Natural killer cell (primary cell): ENCODE measurements around the gene AGBL4. TPM values are rescaled to one million over a fixed set of nuclear protein-coding genes. Genes with fewer than 3 reads are reported as not detected.
"Not testable (repeated sequence)": the region's sequence is repeated elsewhere in the genome, so short reads cannot be mapped to it uniquely, and the experiment has no call there.

Source experiments
- ATAC-seq, 3 donors: fragments of 150-1000 bp in 2 of 3; fragments of 200-7000 bp in 1 of 3; cut with Tn5 transposase; 1 replicate in 1 of 3; 2 replicates in 2 of 3; pipeline ENCODE4 v1.10.0; 2021; ENCODE audit warnings: mild to moderate bottlenecking in 2 of 3, moderate library complexity in 2 of 3
- DNase-seq, 2 donors: peaks; one replicate each; pipeline versions ENCODE4 v3.0.0 to v3.0.0-alpha.2; 2013 to 2021; ENCODE audit warnings: mixed read lengths in 1 of 2
- H3K27ac ChIP-seq: one replicate; pipeline ENCODE4 v1.5.1; 2013; ENCODE audit warnings: mild to moderate bottlenecking, low read length
- H3K27me3 ChIP-seq: one replicate; pipeline ENCODE4 v1.6.1; 2013; ENCODE audit warnings: low read length; ENCODE audit not compliant: control insufficient read depth, insufficient read depth
- H3K36me3 ChIP-seq: one replicate; pipeline ENCODE4 v1.6.1; 2013; ENCODE audit warnings: low read length; ENCODE audit not compliant: control insufficient read depth, insufficient read depth
- H3K4me1 ChIP-seq: one replicate; pipeline ENCODE4 v1.6.1; 2013; ENCODE audit warnings: low read length; ENCODE audit not compliant: control insufficient read depth, insufficient read depth
- H3K4me3 ChIP-seq: one replicate; pipeline ENCODE4 v1.5.1; 2013; ENCODE audit warnings: low read length
- H3K9me3 ChIP-seq: one replicate; pipeline ENCODE4 v1.6.1; 2013; ENCODE audit warnings: low read length; ENCODE audit not compliant: control insufficient read depth, insufficient read depth
- H3K27ac Mint-ChIP-seq, 2 donors: one replicate each; pipeline ENCODE4 v1.8.0; 2022; ENCODE audit warnings: mild to moderate bottlenecking in 2 of 2, mixed read lengths in 2 of 2, moderate library complexity in 1 of 2
- H3K27me3 Mint-ChIP-seq, 2 donors: one replicate each; pipeline ENCODE4 v1.8.0; 2022; ENCODE audit warnings: low read depth in 2 of 2, mixed read lengths in 2 of 2
- H3K36me3 Mint-ChIP-seq: one replicate; pipeline ENCODE4 v1.8.0; 2022; ENCODE audit warnings: mixed read lengths
- H3K4me1 Mint-ChIP-seq, 2 donors: one replicate each; pipeline ENCODE4 v1.8.0; 2022; ENCODE audit warnings: mixed read lengths in 2 of 2
- H3K4me3 Mint-ChIP-seq: one replicate; pipeline ENCODE4 v1.8.0; 2022; ENCODE audit warnings: mild to moderate bottlenecking, moderate library complexity, mixed read lengths
- H3K9me3 Mint-ChIP-seq, 2 donors: one replicate each; pipeline ENCODE4 v1.8.0; 2022; ENCODE audit warnings: mixed read lengths in 2 of 2
- CTCF ChIP-seq: fragments of 200-600 bp; IDR thresholded peaks from one replicate; pipeline ENCODE4 v1.8.0; 2022; ENCODE audit warnings: antibody characterized with exemption
- WGBS: methylation state at CpG from one replicate; pipeline ENCODE4 v1.1.7; 2013; ENCODE audit warnings: missing lambda C conversion rate; ENCODE audit not compliant: insufficient coverage; 5-methylcytosine and 5-hydroxymethylcytosine counted together
- intact Hi-C: fragments of 100-400 bp; cut with micrococcal nuclease; formaldehyde crosslinking; loops from one replicate; pipeline ENCODE4 v1.14.2; 2022
- total RNA-seq, 4 donors: library from RNA; stranded (reverse); fragments of 120-200 nt in 1 of 4; gene quantifications; one replicate each; pipeline versions ENCODE4 v1.2.3 to v1.2.4, GENCODE V29; 2013 to 2022

The AGBL4 gene
- total RNA-seq, 3 donors from 2014 or later (not counting 1 experiment from before 2014, with no cell fraction given), result not detected

- no peak for ATAC-seq
- intact Hi-C loops, result no loop called here
- DNase-seq, result no peak
- Mint-ChIP-seq H3K4me3 (no peak overlapping the region), H3K4me1 (no peaks in the 10 kb centered on the region), H3K9me3 (peaks cover 8 to 10% of the 10 kb centered on the region in 2 donors), H3K27ac (no peak overlapping the region), H3K36me3 (no peaks in the 10 kb centered on the region), H3K27me3 (no peaks in the 10 kb centered on the region)
- Histone ChIP-seq H3K36me3 (no peaks in the 10 kb centered on the region), H3K9me3 (no peaks in the 10 kb centered on the region), H3K4me1 (no peaks in the 10 kb centered on the region), H3K27me3 (no peaks in the 10 kb centered on the region), H3K4me3 (no peak overlapping the region), H3K27ac (no peak overlapping the region)
- 87% methylated on average over 17 of the region's 17 CpGs for WGBS
- no peak for TF ChIP-seq CTCF
These were observed 692.5 kb downstream of the AGBL4 start for GRCh38 chr1:49331066-49331852.

- TF ChIP-seq CTCF, result no peak
- no peaks in the 10 kb centered on the region for H3K27me3 Mint-ChIP-seq
- no peak for ATAC-seq
- H3K4me1 Mint-ChIP-seq, result no peaks in the 10 kb centered on the region
- DNase-seq, result no peak
- Histone ChIP-seq H3K27ac (no peak overlapping the region), H3K4me3 (no peak overlapping the region), H3K9me3 (no peaks in the 10 kb centered on the region), H3K36me3 (no peaks in the 10 kb centered on the region), H3K4me1 (no peaks in the 10 kb centered on the region), H3K27me3 (no peaks in the 10 kb centered on the region)
- no peaks in the 10 kb centered on the region for H3K36me3 Mint-ChIP-seq
- WGBS, result 81% methylated on average over 2 of the region's 2 CpGs
- no peak overlapping the region for H3K27ac Mint-ChIP-seq
- peaks cover 4 to 7% of the 10 kb centered on the region in 2 donors for H3K9me3 Mint-ChIP-seq
- H3K4me3 Mint-ChIP-seq, result no peak overlapping the region
- intact Hi-C loops, result no loop called here
These were observed 699.7 kb downstream of the AGBL4 start for GRCh38 chr1:49323925-49324540.

GRCh38 chr1:49320493-49320892 lies 703.3 kb downstream of the AGBL4 start:
- H3K27ac Mint-ChIP-seq, H3K27ac ChIP-seq, ATAC-seq, intact Hi-C loops, H3K9me3 Mint-ChIP-seq, H3K4me3 Mint-ChIP-seq, H3K4me3 ChIP-seq, H3K4me1 Mint-ChIP-seq, H3K4me1 ChIP-seq, H3K9me3 ChIP-seq, H3K36me3 Mint-ChIP-seq, H3K27me3 ChIP-seq, H3K27me3 Mint-ChIP-seq, DNase-seq, H3K36me3 ChIP-seq: not testable (repeated sequence)
- 57% methylated on average over 1 of the region's 2 CpGs for WGBS

GRCh38 chr1:49319426-49319963 lies 704.3 kb downstream of the AGBL4 start:
- Mint-ChIP-seq H3K9me3 (peaks cover 4 to 5% of the 10 kb centered on the region in 2 donors), H3K27ac (no peak overlapping the region), H3K4me1 (no peaks in the 10 kb centered on the region), H3K36me3 (no peaks in the 10 kb centered on the region), H3K4me3 (no peak overlapping the region), H3K27me3 (no peaks in the 10 kb centered on the region)
- no peak for TF ChIP-seq CTCF
- H3K36me3 ChIP-seq, result no peaks in the 10 kb centered on the region
- H3K27me3 ChIP-seq, result no peaks in the 10 kb centered on the region
- H3K4me3 ChIP-seq, result no peak overlapping the region
- ATAC-seq, result no peak
- intact Hi-C loops, result no loop called here
- no peaks in the 10 kb centered on the region for H3K9me3 ChIP-seq
- DNase-seq, result no peak
- H3K27ac ChIP-seq, result no peak overlapping the region
- H3K4me1 ChIP-seq, result no peaks in the 10 kb centered on the region
